ENCODE measurements around the gene SLCO2B1. TPM values are rescaled to one million over a fixed set of nuclear protein-coding genes. Genes with fewer than 3 reads are reported as not detected.

The SLCO2B1 gene
- total RNA-seq, 4 donors from 2014 or later = 25.7 to 70.1 (median 33.1) TPM

GRCh38 chr11:75165721-75166120 lies 14.8 kb downstream of the SLCO2B1 start:
- Histone ChIP-seq H3K27ac (no peak overlapping the region), H3K4me1 (peaks cover 0 to 9% (median 0%) of the 10 kb centered on the region in 3 donors), H3K27me3 (peaks cover 10% of the 10 kb centered on the region), H3K4me3 (no peak overlapping the region), H3K9me3 (no peaks in the 10 kb centered on the region), H3K36me3 (no peaks in the 10 kb centered on the region)
- WGBS, 2 donors (ENCODE audit: low coverage in 1 of 2) = 100% methylated on average over 2 of the region's 11 CpGs; no CpG with 5 or more reads in 1 of the 2 donors
- TF ChIP-seq CTCF (IDR thresholded peaks at IDR 0.05) = no peak
- TF ChIP-seq POLR2A (IDR thresholded peaks at IDR 0.05) = no peak
- no peak for TF ChIP-seq POLR2AphosphoS5 (IDR thresholded peaks at IDR 0.05)
- no peak for TF ChIP-seq EP300 (IDR thresholded peaks at IDR 0.05)
- no peak for ATAC-seq

- Histone ChIP-seq H3K4me3 (no peak overlapping the region), H3K9me3 (no peaks in the 10 kb centered on the region), H3K27me3 (peaks cover 13% of the 10 kb centered on the region), H3K36me3 (no peaks in the 10 kb centered on the region), H3K4me1 (peaks cover 0 to 7% (median 0%) of the 10 kb centered on the region in 3 donors), H3K27ac (no peak overlapping the region)
- WGBS, 2 donors (ENCODE audit: low coverage in 1 of 2) = no CpG with 5 or more reads among the region's 3 CpGs
- TF ChIP-seq CTCF (IDR thresholded peaks at IDR 0.05) (no peak), POLR2A (IDR thresholded peaks at IDR 0.05) (no peak), POLR2AphosphoS5 (IDR thresholded peaks at IDR 0.05) (no peak), EP300 (IDR thresholded peaks at IDR 0.05) (no peak)
- ATAC-seq = no peak
Measured at GRCh38 chr11:75166791-75167190, 15.9 kb downstream of the SLCO2B1 start.

- no peak for ATAC-seq
- WGBS, 2 donors (ENCODE audit: low coverage in 1 of 2) = 49 to 83% methylated on average over 1 to 3 of the region's 3 CpGs
- Histone ChIP-seq H3K36me3 (no peaks in the 10 kb centered on the region), H3K27ac (no peak overlapping the region), H3K9me3 (no peaks in the 10 kb centered on the region), H3K4me1 (no peaks in the 10 kb centered on the region), H3K4me3 (no peak overlapping the region), H3K27me3 (peaks cover 13% of the 10 kb centered on the region)
- TF ChIP-seq CTCF (IDR thresholded peaks at IDR 0.05) (no peak), EP300 (IDR thresholded peaks at IDR 0.05) (no peak), POLR2AphosphoS5 (IDR thresholded peaks at IDR 0.05) (no peak), POLR2A (IDR thresholded peaks at IDR 0.05) (no peak)
Measured at GRCh38 chr11:75167617-75168016, 16.7 kb downstream of the SLCO2B1 start.

GRCh38 chr11:75169101-75169885 lies 18.4 kb downstream of the SLCO2B1 start:
- no peak overlapping the region for H3K4me3 ChIP-seq
- TF ChIP-seq POLR2AphosphoS5 (IDR thresholded peaks at IDR 0.05) = no peak
- no peak for TF ChIP-seq CTCF (IDR thresholded peaks at IDR 0.05)
- TF ChIP-seq POLR2A (IDR thresholded peaks at IDR 0.05) = no peak
- no peak for TF ChIP-seq EP300 (IDR thresholded peaks at IDR 0.05)
- WGBS, 2 donors (ENCODE audit: low coverage in 1 of 2) = 100% methylated on average over 2 of the region's 13 CpGs; no CpG with 5 or more reads in 1 of the 2 donors
- no peak overlapping the region for H3K27ac ChIP-seq
- peaks cover 13% of the 10 kb centered on the region for H3K27me3 ChIP-seq
- no peak for ATAC-seq
- H3K4me1 ChIP-seq = no peaks in the 10 kb centered on the region
- no peaks in the 10 kb centered on the region for H3K36me3 ChIP-seq
- H3K9me3 ChIP-seq = no peaks in the 10 kb centered on the region

Data from gastroesophageal sphincter (tissue), 4 donors.